Epidermal melanocyte (primary cell): ENCODE results near the gene PFKL.

Experiments
- DNase-seq: peaks from one replicate; pipeline ENCODE4 v3.0.0; 2011; ENCODE audit warnings: low spot score; ENCODE audit not compliant: insufficient read length

The PFKL gene

DNA sequence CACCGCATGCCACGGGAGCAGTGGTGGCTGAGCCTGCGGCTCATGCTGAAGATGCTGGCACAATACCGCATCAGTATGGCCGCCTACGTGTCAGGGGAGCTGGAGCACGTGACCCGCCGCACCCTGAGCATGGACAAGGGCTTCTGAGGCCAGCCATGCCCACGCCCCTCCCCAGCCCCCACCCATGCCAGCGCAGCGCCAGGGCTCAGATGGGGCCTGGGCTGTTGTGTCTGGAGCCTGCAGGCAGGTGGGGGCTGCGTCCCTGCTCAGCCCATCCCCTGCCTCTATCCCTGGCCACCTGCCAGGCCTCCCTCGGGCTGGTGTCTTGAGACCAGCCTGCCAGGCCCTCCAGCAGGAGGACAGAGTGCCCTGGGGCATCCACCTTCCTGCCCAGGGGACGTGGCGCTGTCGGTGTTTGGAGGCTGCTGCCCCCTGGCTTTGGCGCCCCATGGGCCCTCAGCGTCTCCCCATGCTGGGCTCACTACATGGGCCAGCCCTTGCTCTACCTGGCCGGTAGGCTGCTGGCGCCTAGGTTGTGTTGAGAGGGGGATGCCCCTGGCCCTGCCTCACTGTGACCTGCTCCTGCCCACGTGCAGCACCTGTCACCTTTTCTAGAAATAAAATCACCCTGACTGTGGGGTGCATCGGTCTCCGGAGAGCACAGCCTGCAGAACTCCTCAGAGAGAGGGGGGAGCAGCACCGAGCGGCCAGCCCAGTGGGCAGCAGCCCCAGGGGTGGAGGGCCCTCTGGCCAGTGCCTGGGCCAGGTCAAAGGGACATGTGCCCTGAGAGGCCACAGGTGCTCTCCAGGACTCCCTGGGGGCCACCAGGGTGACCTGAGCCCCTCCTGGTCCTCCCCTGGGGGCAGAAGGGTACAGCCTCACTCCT lies 27.1 kb downstream of the PFKL start:
- DNase-seq: no peak

- DNase-seq: no peak
Measured at GRCh38 chr21:44327603-44327974, 27.7 kb downstream of the PFKL start.

- no peak for DNase-seq
Measured at GRCh38 chr21:44328242-44328895, 28.5 kb downstream of the PFKL start.

GRCh38 chr21:44329086-44329889 lies 29.4 kb downstream of the PFKL start:
- DNase-seq: no peak

- no peak for DNase-seq
Measured at GRCh38 chr21:44329971-44330681, 30.3 kb downstream of the PFKL start.

DNA sequence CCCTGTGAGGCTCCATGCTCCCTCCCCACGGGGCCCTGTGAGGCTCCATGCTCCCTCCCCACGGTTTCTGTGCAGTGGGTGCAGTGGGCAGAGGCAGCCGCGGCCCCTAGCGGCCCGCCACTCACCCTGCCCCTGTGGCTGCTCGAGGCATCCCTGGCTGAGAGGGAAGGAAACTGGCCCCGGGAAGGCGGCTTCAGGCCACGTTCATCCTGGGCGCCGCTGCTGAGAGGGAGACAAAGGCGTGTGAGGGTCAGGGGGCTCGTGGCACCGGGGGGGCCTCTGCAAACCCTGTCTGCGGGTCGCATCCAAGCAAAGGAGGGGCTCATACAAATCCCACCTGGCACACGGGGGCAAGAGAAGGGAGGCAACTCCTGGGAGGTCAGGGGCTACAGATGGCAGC lies 30.8 kb downstream of the PFKL start:
- no peak for DNase-seq

- no peak for DNase-seq
Measured at GRCh38 chr21:44331209-44331608, 31.4 kb downstream of the PFKL start.

- DNase-seq: no peak
Measured at GRCh38 chr21:44331650-44332307, 31.9 kb downstream of the PFKL start.

GRCh38 chr21:44332383-44332782 lies 32.5 kb downstream of the PFKL start:
- DNase-seq: no peak

DNA sequence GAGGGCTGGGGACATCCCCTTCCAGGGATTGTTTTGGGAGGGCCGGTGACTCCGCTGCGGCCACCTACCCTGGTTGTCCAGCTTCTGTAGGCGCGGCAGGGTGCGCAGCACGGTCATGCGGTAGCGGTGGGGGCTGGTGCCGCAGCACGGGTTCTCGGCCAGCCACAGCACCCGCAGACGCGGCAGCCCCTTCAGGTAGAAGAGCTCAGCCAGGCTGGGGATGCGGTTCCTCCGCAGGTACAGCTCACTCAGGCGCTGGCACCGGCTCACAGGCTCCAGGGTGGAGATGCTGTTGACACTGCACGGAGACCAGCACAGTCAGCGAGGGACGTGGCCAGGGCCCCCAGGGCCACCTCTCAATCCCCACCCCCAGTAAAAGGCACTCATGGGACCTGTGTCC lies 33.1 kb downstream of the PFKL start:
- no peak for DNase-seq

- DNase-seq: no peak
Measured at GRCh38 chr21:44333509-44334328, 33.9 kb downstream of the PFKL start.

DNA sequence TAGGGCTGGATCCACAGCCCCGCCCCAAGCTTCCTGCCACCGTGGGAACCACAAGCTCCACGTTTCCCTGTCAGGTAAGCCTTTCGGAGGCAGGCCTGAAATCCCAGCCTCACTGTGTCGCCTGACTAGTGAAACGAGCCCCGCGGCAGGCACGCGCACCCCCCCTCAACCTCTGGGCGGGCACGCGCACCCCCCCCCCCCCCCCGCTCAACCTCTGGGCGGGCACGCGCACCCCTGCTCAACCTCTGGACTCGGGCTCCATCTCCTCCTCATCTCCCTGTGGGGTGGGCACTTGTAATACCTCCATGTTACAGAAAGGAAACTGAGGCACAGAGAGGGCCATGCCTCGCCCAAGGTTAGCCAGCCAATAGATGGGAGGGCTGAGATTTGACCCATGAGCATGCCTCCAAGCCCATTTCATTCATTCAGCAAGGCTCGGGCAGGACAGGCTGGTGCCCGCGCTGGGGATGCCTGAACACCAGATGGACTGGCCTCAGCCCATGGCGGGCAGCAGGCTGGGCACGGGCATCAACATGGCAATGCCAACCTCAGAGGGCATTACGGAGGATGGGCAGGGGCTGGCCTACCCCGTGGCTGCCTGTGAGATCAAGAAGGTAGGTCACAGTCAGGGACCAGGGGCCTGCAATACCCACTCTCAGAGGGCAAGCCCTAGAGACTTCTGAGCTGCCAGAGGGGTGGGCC lies 34.6 kb downstream of the PFKL start:
- DNase-seq: no peak

DNA sequence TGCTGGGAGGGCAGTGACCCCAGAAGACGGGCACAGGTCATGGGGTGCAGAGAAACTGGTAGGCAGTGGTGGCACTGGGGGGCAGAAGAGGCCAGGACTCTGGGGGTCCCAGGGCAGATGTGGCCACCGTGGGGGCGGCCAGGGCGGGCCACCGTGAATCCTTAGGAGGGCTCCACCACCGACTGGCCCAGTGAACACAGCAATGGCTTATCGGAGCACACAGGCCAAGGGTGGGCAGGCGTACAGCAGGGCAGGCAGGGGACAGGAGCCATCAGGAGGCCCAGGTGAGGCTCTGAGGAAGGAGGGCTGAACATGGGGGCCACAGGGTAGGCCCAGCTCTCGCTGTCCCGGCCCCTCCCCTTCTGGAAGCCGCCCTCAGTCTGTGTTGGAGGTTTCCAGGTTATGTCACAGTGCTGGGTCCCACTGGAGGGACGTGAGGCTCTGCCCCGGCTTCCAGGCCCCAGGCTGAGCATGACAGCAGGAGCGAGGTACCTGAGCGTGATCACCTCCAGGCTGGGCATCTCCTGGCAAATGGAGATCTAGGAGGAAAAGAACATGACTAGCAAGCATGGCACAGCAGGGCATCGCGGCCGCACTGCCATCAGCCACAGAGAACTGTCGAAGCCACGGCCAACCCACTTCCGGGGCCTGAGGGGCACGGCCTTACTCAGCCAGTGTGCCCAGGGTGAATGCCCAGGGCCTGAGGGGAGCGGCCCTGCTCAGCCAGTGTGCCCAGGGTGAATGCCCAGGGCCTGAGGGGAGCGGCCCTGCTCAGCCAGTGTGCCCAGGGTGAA lies 35.6 kb downstream of the PFKL start:
- DNase-seq: no peak

DNA sequence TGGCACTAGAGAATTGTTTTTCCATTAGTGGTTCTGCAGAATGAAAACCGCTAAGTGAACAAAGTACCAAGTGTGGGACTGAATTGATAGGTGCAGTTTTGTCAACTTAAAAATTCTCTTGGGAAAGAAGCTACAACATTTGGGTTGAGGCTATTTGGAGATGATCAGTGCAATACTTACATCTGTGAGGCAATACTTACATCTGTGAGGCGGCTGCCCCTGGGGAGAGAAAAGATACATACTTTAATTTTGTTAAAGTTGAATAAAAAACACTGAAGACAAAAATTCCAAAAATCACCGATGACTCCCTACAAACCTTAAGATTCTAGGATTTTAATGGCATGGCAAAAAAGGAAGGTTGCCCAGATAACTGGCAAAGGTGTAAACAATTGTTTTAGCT lies 37.6 kb downstream of the PFKL start:
- DNase-seq: no peak

GRCh38 chr21:44337941-44338895 lies 38.4 kb downstream of the PFKL start:
- DNase-seq: peak; percentile 91

GRCh38 chr21:44338971-44339910 lies 39.4 kb downstream of the PFKL start, which contains the start of gene CFAP410:
Gene CFAP410, minus strand, starts transcription at chr21:44339390. Its CDS starts 196 bp downstream, at chr21:44339194.
- DNase-seq: peak; percentile 93
